Omental fat pad (tissue), 4 donors: ENCODE measurements around the gene ST3GAL3. TPM values are rescaled to one million over a fixed set of nuclear protein-coding genes. Genes with fewer than 3 reads are reported as not detected.

ENCODE experiments used
- ATAC-seq: fragments of 150-250 bp; one replicate; pipeline ENCODE4 v1.9.1; 2016; ENCODE audit warnings: mild to moderate bottlenecking, moderate library complexity; ENCODE audit not compliant: low FRiP score
- DNase-seq: peaks from one replicate; pipeline ENCODE4 v3.0.0-alpha.2; 2019; ENCODE audit warnings: low spot score
- total RNA-seq, 4 donors: library from RNA; depleted of rRNA; stranded (reverse); fragments of >200 nt; gene quantifications; one replicate each; pipeline ENCODE4 v1.1.0, GENCODE V29; 2016
- TF ChIP-seq, protein P1 (sequence below), 3 donors: fragments of 450-650 bp; IDR thresholded peaks; one replicate each; pipeline ENCODE4 v1.5.1; 2016 to 2017; ENCODE audit warnings: antibody characterized with exemption in 3 of 3, mild to moderate bottlenecking in 3 of 3, moderate library complexity in 2 of 3

ST3GAL3 gene
- total RNA-seq, 4 donors from 2014 or later, result 13.4 to 23.9 (median 20.1) TPM

GRCh38 chr1:43871181-43871910, 164.0 kb downstream of the ST3GAL3 start:
- TF ChIP-seq, protein P1, sequence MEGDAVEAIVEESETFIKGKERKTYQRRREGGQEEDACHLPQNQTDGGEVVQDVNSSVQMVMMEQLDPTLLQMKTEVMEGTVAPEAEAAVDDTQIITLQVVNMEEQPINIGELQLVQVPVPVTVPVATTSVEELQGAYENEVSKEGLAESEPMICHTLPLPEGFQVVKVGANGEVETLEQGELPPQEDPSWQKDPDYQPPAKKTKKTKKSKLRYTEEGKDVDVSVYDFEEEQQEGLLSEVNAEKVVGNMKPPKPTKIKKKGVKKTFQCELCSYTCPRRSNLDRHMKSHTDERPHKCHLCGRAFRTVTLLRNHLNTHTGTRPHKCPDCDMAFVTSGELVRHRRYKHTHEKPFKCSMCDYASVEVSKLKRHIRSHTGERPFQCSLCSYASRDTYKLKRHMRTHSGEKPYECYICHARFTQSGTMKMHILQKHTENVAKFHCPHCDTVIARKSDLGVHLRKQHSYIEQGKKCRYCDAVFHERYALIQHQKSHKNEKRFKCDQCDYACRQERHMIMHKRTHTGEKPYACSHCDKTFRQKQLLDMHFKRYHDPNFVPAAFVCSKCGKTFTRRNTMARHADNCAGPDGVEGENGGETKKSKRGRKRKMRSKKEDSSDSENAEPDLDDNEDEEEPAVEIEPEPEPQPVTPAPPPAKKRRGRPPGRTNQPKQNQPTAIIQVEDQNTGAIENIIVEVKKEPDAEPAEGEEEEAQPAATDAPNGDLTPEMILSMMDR (IDR thresholded peaks at IDR 0.05), result no peak
- DNase-seq (no peak), ATAC-seq (no peak)

DNA sequence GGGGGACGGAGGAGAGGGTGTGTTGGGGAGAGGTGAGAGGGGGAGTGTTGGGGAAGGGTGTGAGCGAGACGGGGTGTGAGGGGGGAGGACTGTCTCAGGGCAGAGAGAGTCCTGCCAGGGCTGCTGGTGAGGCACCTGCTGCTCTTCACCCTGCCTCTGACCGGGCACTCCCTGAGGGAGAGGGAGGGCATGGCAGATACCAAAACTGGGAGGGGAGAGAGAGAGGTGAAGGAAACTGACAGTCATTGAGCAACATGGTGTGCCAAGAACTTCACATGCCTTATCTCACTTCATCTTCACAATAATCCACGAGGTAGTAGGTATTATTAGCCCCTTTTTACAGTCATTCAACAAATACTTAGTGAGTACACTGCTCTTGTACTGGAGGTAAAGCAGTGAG, 164.9 kb downstream of the ST3GAL3 start:
- DNase-seq (no peak), ATAC-seq (peak; percentile 33)
- TF ChIP-seq, protein P1 (IDR thresholded peaks at IDR 0.05), result no peak

- ATAC-seq, result no peak
- DNase-seq, result no peak
- TF ChIP-seq, protein P1 (IDR thresholded peaks at IDR 0.05), result no peak
Observed at GRCh38 chr1:43873851-43874250, 166.5 kb downstream of the ST3GAL3 start.

- TF ChIP-seq, protein P1 (IDR thresholded peaks at IDR 0.05), result no peak
- no peak for ATAC-seq
- DNase-seq, result no peak
Observed at GRCh38 chr1:43874716-43875115, 167.4 kb downstream of the ST3GAL3 start.

DNA sequence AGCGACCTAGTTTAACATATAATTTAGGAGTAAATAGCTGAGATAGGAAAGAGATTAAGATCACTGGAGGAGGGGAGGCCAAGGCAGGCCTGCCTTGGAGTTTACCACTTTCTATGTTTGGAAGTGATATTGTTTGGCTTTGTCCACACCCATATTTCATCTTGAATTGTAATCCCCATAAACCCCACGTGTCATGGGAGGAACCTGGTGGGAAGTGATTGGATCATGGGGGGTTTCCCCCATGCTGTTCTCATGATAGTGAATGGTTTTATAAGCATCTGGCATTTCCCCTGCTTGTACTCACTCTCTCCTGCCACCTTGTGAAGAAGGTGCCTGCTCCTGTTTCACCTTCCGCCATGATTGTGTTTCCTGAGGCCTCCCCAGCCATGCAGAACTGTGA, 168.0 kb downstream of the ST3GAL3 start:
- TF ChIP-seq, protein P1 (IDR thresholded peaks at IDR 0.05), result no peak
- no peak for ATAC-seq
- DNase-seq, result no peak

DNA sequence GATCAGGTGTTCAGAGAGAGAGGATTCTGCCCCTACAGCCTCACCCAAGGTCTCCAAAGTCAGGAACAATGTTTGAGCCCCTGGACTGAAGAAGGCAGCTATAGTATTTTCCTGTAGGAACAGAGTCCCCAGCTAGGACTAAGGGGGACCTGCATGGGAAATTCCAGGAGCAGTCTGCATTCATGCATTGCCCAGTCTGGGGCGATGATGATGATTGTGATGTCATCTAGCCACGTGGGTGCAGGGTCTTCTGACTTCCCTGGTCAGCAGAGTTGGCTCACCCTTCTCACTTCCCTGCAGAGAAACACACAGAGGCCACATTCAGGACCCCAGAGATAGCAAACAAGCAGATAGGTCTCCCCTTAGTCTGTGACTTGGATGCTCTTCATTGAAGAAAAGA, 169.8 kb downstream of the ST3GAL3 start:
- no peak for DNase-seq
- TF ChIP-seq, protein P1 (IDR thresholded peaks at IDR 0.05), result no peak
- no peak for ATAC-seq

DNA sequence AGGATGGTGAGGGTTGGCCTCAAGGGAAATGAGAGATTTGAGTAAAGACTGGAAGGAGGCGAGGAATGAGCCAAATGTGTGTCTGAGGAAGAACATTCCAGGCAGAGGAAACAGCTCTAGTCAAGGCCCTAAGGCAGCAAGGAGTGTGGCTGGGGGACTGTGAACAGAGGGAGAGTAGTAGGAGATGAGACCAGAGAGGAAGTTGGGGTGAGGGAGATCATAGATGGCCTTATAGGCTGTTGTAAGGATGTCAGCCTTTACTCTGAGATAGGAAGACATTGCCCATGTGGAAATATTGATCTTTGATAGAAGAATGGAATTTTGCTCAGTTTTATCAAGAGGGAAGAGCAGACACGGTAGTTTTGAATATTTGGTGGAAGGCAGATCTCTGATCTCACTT, 171.1 kb downstream of the ST3GAL3 start:
- DNase-seq (no peak), ATAC-seq (no peak)
- TF ChIP-seq, protein P1 (IDR thresholded peaks at IDR 0.05), result no peak
